DMS 273 (cell line): Measurements from ENCODE around the gene JAG2.

Experiments
- DNase-seq: peaks from one replicate; lab custom pipeline; 2025; ENCODE audit not compliant: unreplicated experiment; lab: John Stamatoyannopoulos, UW

Gene JAG2

GRCh38 chr14:105166571-105167302 lies 1.8 kb downstream of the JAG2 start:
- DNase-seq = peak; percentile 78

- peak; percentile 75 for DNase-seq
Measured at GRCh38 chr14:105165761-105166485, 2.7 kb downstream of the JAG2 start.

DNA sequence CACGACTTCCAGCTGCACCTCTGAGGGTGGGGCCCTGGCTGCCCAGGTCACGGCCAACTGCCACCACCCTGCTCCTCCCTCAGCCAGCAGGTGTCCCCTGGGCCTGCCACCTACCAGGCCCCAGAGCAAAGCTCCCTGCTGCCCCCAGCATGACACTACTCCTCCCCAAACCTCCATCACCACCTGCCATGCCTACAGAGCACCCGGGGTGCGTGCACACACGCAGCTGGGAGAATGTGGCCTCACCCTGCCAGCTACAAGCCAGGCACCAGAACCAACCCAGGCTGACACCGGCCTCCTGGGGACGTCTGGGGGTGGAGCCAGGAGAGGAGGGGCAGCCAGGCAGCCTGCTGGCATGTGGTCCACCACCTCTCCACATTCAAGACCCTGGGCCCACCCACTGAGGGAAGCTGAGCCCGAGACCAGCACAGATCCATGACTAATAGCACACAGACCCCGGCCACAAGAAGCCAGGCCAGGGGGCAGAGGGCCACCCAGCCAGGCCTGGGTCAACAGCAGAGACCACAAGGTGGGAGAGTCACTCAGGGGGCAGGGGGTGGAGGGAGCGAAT lies 3.4 kb downstream of the JAG2 start:
- DNase-seq = peak; percentile 80

DNA sequence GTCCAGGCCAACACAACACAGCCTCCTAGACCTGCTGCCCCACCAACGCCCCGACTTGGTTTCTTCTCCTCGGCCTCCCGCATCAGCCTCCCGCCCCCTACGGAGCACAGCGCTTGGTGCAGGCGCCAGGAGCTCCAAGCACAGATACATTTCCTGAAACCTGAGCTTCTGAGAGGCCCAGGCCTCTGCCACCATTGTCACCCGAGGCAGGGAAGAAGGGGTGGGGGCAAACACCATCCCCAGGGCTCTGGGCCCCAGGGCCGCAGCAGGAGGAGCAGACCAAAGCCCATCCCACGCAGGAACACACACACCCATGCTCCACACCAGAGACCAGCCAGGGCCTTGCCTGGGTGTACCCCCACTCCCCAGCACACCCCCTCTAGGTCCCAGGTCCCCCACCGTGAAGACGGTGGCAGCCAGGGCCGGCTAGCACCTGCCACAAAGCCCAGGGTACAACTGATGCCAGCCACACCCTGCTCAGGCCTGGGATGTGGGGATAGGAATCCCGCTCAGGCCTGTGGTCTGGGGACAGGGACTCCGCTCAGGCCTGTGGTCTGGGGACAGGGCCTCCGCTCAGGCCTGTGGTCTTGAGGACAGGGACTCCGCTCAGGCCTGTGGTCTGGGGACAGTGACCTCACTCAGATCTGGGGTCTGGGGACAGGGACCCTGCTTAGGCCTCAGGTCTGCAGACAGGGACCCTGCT lies 5.4 kb downstream of the JAG2 start:
- DNase-seq = no peak

DNA sequence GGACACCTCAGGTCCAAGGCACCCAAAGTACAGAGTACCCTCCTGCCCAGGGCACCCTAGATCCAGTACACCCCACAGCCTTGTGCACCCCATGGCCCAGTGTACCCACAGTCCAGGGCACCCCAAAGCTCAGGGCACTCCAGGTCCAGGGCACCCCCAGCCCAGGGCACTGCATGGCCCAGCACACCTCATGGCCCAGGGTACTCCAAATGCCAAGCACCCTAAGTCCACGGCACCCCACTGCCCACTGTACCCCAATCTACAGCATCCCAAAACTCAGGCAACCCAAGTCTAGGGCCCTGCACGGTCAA lies 6.0 kb downstream of the JAG2 start:
- no peak for DNase-seq

DNA sequence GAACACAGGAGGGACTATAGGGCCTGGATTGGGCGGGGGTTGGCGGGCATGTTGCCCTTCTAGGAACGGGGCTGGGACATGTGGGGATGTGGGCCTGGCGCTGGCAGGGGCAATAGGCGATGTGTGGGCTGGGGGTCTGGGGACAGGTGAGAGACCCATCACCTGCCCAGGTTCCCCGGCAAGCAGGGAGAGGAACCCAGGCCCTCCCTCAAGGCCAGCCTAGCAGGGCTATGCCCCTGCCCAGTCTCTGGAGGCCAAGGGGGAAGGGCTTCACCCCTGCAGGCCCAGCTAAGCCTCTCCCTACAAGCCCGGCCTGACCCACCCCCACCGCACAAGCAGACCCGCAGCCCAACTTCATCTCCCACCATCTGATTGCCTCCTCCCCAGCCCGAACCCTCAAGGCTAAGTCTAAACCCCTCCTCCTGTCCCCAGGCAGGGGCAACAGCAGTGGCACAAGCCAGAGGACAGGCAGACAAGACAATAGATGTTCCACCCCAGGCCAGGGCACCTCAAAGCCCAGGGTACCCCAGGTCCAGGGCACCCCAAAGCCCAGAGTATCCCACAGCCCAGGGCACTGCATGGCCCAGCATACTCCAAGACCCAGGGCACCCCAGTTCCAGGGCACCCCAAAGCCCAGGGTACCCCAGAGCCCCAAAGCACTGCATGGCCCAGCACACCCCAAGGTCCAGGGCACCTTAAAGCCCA lies 6.5 kb downstream of the JAG2 start:
- peak; percentile 43 for DNase-seq

DNA sequence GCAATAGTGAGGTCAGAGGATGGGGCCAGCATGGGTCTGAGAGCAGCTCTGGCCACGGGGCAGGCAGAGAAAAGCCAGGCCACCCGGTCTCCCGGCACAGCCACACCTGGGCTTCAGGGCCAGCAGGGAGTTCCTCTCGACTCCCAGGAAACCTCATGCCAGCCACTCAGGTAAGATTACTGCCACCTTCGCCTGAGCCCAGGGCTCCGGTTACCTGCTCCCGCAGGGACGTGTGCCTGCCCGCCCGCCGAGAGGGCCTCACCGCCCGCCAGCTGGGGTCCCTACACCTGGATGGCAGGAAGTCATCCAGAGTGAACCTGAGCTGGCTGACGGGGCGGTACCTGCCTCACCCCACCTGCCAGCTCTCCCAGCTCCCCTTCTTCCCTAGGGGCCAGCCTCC lies 7.3 kb downstream of the JAG2 start:
- DNase-seq = no peak

DNA sequence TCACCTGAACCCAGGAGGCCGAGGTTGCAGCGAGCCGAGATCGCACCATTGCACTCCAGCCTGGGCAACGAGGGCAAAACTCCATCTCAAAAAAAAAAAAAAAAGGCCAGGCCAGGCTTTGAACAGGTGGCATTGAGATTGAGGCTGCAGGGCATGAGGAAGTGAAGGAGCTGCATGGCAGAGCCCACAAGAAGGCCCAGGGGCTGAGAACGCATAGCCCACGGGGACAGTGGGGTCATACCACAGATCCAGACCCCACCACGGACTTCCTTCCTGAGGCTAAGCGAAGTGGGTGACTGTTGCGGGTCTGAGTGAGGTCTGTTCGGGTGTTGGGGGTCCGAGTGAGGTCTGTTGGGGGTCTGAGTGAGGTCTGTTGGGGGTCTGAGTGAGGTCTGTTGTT lies 7.8 kb downstream of the JAG2 start:
- DNase-seq = no peak

DNA sequence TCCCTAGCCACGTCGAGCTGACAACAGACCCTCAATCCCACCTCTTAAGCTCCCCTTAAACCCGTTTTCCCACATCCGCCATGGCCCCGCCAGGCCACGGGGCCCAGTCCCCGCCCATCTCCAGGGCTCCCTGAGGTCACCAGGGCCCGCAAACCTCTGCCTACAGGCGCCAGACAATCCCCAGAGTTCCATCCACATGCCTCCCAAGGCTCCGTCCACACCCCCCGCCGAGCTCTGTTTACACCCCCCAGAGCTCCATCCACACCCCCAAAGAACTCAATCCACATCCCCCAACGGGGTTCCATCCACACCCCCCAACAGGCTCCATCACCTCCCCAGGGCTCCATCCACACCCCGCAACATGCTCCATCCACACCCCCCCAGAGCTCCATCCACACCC lies 9.2 kb downstream of the JAG2 start:
- no peak for DNase-seq

DNA sequence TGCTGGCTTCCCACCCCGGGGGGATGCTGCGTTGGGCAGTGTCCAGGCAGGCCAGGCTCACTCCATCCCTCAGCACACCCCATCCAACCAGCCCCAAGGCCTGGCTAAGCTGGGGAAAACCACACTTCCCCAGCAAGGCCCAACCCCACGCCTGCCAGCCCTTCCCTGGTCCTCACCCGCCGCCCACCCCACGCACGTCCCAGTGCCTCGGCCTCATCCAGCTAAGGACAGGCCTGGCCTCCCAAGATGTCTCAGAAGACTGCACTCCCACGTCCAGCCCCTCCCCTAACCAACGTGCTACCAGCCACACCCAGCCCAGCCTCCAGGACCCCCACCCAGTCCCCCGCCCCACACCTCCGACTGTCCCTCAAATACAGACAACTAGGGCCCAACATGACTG lies 9.8 kb downstream of the JAG2 start:
- no peak for DNase-seq

DNA sequence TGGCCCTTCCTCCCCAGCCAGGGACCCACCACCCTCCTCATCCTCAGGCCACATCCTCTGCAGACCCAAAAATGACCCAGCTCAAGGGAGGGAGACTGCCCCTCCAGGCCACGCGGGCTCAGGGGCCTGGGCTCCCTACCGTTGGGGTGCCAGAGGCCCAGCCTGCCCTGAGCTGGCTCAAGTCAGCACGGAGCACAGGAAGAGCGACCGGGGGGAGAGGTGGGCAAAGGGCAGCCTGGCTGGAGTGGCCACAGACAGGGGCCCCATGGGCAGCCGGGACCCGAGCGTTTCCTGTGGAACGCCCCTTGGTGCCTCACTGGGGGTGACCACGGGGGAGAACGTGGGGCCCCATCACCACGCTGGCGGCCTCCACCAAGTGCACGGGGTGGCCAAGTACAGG lies 10.7 kb downstream of the JAG2 start:
- no peak for DNase-seq

DNA sequence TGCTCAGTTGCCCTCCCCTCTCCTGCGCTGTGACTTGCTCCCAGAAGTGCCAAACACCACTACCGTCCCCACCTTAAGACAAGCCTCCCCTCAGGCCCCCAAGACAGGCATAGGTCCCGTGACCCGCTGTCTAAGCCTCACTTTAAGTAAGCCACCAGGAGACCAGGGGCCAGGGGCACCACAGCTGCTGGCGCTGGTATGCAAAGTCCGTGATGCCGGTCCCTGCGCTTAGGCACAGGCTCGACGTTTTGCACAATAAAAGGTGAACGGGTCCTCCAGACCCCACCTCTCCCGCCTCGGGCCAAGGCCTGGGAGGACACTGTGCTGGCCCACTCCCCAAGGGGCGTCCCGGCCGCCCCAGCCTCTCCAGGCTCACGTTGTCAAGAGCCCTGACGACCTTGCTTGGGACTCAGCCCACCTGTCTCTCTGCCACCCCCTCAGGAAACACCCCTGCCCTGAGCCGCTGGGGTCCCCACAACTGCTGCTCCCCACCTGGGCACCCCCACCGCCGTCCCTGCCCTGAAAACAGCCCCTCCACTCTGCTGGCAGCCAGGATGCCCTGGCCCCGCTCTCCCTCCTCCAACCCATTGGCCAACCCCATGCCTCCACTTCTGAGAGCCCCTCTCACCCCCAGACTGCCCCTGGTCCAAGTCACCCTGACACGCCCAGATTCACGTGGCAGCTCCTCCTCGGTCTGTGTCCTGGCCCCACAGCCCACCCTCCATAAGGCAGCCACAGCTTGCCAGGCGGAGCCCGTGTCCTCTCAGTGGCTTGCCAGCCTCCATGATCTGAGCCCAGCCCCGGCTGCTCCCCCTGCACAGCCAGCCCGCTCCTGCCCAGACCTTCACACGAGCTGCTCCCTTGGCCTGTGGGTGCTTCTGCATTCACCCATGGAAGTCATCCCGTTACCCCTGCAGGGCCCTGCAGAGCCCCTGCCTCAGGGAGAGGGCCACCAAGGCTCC lies 11.9 kb downstream of the JAG2 start:
- DNase-seq = no peak

GRCh38 chr14:105155681-105156413 lies 12.7 kb downstream of the JAG2 start:
- DNase-seq = no peak

GRCh38 chr14:105155071-105155651 lies 13.4 kb downstream of the JAG2 start:
- DNase-seq = no peak

DNA sequence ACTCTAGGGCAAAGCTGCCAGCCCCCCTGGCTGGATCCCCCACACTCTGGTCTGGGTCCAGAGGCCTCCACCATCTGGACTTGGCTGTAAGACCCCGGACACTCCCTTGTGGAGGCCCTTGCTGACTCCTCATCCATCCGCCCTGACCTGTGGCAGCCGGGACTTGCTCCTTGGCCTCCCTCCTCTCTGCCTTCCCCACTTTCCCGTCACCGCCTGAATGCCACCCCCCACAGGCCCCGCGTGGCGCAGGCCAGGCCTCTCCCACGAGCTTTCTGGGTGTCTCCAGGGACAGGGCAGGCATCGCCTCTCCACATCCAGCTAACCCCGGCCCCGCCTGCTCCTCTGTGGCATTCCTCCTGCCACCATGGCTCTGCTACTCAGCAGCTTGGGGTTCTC lies 14.1 kb downstream of the JAG2 start:
- DNase-seq = no peak

DNA sequence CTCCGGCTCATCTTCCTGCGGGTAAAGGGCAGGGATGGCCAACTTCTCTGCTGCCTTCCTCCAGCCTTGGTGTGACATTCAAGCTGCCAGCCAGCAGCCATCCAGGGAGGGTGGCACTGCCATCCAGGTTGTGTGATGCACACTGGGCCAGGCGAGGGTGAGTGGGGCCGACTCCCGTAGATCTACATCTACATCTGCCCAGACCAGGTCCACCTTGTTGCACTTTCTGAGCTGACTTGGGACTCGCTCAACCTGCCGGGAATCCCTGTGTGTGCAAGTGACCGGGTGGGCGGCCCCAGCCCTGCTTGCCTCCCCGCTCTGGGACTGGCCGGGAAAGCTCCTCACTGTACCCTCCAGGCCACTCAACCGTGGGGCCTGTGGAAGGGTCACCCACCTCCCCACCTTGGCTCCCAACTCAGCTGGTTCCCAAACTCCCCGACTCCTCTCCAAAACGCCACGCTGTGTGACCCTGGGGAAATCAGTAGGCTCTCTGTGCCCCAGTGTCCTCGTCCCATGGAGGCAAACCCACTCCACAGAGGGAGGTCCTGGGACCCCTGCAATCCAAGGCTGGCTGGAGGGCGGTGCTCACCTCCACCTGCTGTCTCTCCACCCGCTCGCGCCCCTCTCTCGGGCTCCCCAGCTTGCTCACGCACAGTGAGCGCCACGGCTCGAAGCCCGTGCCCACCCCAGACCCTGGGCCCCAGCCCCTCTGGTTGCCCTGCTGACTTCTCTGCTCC lies 14.7 kb downstream of the JAG2 start:
- DNase-seq = no peak

DNA sequence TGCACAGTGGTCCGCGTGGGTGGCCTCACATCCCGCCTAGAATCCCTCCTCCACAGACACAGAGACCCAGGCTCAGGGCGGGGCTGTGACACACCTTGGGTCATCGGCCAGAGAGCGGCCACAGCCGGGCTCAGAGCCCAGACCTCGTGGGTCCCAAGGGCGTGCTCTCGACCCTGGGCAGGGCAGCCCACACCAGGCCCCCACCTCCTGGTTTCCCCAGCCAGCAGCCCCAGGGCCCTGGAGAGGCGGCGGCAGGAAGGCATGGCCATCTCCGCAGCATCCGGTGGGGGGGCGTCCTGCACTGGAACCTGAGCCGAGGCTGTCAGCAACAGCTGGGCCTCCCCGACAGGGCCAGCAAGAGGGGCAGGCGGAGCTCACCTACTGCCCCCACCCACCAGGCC lies 15.2 kb downstream of the JAG2 start:
- DNase-seq = no peak

DNA sequence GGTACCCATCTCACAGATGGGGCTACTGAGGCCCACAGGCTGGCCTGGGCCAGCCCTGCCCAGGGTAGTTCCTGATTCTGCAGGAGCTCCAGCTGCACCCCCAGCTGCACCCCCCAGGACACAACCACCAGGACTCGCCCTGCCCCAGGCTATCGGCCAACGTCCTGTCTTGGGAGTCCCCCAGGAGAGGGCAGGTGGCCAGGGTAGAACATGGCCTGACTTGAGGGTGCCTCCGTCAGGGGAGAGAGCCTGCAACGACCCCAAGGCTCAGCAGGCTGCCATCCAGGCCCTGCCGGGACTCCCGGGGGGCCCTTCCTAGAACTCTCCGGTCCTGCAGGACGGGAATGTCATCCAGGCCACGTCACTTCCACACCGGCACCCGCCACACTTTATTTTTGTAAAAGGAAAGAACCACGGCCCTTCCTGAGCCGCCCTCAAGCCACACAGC lies 15.8 kb downstream of the JAG2 start:
- no peak for DNase-seq
